GM21447 (cell line): ENCODE measurements around the gene PTPRN2.

Source experiments
- ATAC-seq: cut with Tn5 transposase; IDR thresholded peaks from one replicate; pipeline ENCODE4 v1.9.1; 2021; ENCODE audit not compliant: unreplicated experiment

Gene PTPRN2

DNA sequence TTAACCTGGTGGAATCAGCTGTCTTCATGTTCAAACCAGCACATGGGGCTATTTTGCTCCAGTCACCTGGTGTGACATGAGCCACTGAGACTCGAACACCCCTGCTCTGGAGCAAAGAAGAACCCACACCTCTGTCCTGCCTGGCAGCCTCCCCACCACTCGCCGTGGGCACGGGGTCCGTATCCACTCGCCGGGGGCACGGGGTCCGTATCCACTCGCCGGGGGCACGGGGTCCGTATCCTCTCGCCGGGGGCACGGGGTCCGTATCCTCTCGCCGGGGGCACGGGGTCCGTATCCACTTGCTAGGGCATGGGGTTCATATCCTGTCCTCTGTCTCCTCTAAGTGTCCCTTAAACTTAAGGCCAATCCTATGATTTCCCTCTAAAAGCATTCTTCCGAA is 558.7 kb downstream of the PTPRN2 start:
- ATAC-seq: no peak

- ATAC-seq: no peak
These were observed 559.2 kb downstream of the PTPRN2 start for GRCh38 chr7:158028290-158028941.

- ATAC-seq: no peak
These were observed 560.0 kb downstream of the PTPRN2 start for GRCh38 chr7:158027646-158028045.

GRCh38 chr7:158026636-158027265 is 560.9 kb downstream of the PTPRN2 start:
- ATAC-seq: no peak

GRCh38 chr7:158025686-158026600 is 561.7 kb downstream of the PTPRN2 start:
- no peak for ATAC-seq

GRCh38 chr7:158024881-158025280 is 562.7 kb downstream of the PTPRN2 start:
- no peak for ATAC-seq

DNA sequence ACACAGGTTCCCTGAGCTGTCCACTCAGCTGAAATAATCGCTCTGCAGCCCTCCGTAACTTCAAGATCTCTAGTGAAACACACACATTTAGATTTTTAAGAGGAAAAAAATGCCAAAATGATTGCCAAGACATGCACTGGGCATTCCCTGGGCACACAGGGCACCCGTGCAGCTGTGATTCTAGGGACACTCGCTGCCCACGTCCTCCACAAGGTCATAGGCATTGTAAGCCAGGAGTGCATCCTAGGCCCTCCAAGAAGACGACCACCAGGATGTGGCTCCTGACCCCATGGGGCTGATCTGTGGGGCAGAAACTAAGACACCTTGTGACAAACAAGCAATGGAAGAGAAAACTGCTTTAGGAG is 563.3 kb downstream of the PTPRN2 start:
- no peak for ATAC-seq

DNA sequence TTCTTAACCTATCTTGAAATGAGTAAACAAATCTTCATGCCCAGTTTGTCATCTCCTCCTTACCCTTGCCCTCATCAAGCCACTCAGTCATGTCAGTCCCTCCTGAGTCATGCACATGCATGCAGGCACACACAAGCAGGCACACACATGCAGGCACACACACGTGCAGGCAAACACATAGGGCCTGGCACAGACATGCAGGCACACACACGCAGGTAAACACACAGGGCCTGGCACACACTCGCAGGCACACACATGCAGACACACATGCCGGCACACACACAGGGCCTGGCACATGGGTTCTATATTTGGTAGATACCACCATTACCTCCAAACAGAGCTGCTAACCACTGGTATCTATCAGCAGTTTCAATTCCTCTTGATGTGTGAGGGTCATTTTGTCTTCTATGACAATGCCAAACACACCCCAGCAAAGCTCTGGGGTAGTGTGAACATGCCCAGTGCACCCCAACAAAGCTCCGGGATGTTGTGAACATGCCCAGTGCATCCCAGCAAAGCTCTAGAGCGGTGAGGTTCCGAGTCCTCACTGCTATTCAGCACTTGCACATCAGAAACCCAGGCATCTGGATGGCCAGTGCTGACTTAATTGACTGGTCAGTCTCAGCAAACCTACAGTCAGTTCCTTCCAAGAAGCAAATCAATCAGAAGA is 563.8 kb downstream of the PTPRN2 start:
- no peak for ATAC-seq

DNA sequence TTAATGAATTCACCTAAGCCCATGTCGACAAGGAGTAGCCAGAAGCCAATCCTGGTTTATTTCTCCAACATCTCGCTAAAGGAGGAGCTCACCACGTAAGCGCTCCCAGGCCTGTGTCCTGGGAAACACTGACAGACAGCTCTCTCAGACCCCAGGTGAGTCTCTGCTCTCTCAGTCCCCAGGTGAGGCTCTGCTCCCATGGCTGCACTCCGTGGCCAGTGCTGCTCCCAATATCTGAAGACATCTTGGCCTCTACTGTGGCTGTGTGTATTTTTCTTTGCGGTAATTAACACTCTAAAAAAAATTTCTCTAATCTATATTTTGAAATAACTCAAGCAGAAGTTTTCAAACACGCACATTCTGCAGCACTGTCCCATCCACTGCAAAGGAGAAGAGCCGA is 564.5 kb downstream of the PTPRN2 start:
- ATAC-seq: no peak

DNA sequence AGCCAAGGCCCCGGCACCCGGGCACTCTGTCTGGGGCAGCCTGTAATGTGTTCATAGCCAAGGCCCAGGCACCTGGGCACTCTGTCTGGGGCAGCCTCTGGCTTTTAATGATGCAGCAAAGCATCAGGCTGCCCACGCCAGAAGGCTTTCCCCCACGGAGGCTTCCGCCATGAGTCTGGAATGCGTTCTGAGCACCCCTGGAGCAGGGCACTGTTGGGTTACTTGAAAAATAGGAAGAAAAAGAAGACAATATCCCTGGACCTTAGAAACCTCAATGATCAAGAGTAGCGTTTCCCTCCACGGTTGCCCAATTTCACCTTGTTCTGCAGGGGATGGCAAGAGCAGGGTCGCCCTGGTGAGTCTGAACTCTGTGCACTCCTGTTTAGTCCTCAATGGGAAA is 565.0 kb downstream of the PTPRN2 start:
- ATAC-seq: no peak

- no peak for ATAC-seq
These were observed 565.8 kb downstream of the PTPRN2 start for GRCh38 chr7:158021836-158022235.

GRCh38 chr7:158020706-158021095 is 566.9 kb downstream of the PTPRN2 start:
- no peak for ATAC-seq

DNA sequence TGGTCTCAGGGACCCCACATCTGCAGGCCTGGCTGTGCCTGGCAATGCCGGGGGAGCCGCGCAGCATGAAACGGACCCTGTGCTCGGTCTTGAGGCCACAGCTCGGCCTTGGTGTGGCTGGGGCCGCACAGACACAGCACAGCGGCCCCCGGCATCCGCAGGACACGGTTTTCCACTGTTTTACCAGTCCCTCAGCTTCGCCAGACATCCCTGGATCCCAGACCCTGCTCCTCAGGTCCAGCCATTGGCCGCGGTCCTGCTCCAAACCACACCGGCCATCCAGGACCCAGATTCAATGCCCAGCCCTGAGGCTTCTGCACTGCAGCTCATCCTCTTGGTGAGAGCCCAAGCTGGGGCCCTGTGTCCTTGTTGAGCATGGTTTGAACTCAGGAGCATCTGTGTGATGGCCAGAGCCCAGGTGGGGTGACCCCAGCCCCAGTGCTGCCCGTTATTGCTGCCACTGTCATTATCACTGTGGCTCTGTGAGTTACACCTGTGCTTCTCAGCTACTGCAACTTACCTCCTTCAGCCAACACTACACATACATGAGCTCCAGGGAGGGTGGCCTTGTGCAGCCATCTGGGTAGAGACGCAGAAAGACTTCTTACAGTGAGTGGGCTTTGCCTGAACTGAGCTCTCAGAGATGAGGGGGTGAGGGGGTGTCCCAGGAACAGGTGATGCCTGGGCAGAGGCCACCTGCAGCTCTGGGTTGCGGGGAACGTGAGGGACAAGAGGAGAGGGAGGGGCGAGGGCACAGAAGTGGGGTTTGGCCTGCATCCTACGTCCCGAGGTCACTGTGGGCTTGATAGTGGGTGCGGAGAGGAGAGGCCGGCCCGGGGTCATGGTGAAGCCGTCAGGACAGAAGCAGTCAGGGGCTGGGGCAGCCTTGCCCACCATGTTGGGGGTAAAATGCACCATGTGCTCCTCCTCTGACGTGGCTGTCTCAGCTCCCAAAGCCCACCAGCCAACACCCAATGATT is 567.6 kb downstream of the PTPRN2 start:
- no peak for ATAC-seq

DNA sequence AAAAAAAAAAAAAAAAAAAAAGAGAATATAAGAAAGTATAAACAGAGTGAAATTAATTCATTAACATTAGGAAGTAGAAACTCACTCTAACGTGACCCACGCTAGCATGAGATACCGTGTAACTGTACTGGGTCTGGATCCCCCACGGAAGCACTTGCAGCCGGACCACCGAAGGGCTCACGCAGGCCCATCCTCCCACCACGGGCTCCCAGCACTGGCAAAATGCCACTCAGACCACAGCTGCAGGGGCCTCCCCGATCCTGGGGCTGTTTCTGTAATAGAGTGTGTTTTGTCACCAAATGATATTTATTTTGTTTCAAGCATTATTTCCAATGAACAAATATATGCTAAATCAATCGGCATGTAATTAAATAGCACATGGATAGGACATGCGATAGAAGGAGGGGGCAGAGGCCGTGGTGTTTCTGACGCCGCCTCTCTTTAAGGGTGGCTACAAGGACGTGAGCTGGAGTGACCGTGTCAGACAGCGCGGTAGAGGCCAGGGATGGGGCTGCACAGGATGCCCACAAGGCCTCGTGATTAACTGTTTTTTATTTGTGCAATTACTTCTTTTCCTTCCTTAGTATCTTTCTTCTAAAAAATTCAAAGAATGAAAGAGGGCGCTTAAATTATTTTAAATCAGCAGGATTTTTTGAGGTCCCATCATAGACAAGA is 568.5 kb downstream of the PTPRN2 start:
- ATAC-seq: no peak

DNA sequence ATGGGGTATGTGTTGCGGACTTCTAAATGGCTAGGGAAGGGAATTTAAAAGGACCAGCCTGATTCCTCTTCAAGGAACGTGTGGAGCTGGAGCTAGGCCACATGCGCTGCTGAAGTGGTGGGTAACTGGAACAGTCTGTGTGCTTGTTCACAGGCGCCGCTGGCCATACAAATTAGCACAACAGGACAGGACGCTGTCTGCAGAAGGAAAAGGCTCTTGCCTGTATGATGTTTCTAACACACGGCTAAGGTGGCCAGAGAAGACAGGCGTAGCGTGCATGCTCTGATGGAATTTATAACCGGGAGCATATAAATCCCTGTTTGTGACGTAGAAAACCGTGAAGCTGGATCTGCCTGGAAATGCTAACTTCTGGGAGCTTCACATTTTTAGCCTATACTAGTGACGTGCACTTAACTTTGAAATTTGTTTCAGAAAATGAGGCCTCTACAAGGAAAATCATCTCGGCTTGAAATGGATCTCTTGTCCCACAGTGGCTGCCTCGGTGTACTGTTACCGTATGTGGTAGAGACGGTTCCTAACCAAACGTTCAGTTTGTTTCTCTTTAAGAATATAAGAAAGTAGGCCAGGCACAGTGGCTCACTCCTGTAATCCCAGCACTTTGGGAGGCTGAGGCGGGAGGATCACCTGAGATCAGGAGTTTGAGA is 569.4 kb downstream of the PTPRN2 start:
- no peak for ATAC-seq

DNA sequence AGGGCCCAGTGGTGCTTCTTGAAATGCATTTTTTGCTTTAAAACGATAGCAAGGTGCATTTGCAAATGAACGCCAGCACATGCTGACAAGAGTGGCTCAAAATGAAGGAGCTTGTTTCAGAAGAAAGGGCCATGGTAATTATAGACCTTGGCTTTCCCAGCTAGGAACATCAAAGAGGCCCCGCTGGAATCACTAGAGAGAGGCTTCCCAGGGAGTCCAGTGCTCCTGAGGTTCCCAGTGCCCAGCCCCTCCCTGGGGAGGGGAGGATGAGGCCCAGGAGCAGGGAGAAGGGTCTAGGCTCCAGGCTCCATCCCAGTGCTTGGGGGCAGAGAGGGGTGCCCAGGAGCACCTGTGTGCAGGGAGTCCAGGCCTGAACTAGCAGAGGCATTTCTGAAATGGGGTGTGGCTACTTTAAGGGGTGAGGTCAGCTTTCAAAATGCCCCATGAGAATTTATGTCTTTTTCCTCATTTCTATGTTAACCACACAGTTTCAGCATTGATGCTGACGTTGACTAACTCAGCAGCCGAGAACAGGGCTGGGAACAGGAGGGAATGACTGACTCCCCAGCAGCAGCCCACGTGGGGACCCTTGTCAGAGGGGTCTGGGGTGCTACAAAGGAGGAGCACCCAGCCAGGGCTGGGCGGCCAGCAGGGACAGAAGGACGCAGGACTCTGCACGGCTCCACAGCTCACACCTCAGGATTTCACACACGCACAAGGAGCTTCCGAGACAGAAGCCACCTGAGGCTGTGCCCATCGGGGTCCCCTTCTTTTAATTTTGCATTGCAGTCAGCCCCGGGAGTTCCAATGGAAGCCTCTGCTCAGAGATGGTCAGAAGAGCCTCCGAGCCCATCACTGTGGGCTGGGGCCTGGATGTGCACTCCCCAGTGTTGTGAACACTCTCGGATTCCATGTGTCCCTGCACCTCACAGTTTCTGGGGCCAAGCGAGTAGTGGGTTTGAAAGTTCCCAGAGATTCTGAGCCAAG is 570.2 kb downstream of the PTPRN2 start:
- ATAC-seq: no peak

GRCh38 chr7:158016180-158017097 is 571.2 kb downstream of the PTPRN2 start:
- ATAC-seq: no peak
